Osteoblast (primary cell): ENCODE data around the gene AMMECR1. TPM values are rescaled to one million over a fixed set of nuclear protein-coding genes. Genes with fewer than 3 reads are reported as not detected.

Experiments used
- DNase-seq: peaks from one replicate; pipeline ENCODE4 v3.0.0; 2011; ENCODE audit warnings: low spot score, mixed read lengths; ENCODE audit not compliant: insufficient read length; ENCODE audit errors: missing footprints
- H2AFZ ChIP-seq: 2 replicates; pipeline ENCODE4 v1.6.0; 2011; ENCODE audit warnings: mild to moderate bottlenecking, low read length
- H3K27ac ChIP-seq: 2 replicates; pipeline ENCODE4 v1.5.1; 2011; ENCODE audit warnings: mild to moderate bottlenecking, low read depth, low read length, moderate library complexity
- H3K27me3 ChIP-seq: 2 replicates; pipeline ENCODE4 v1.6.0; 2012; ENCODE audit warnings: mild to moderate bottlenecking, control low read depth, inconsistent platforms, low read length, moderate library complexity; ENCODE audit not compliant: insufficient read depth
- H3K36me3 ChIP-seq: 2 replicates; pipeline ENCODE4 v1.5.1; 2011; ENCODE audit warnings: mild to moderate bottlenecking, low read length, control low read depth, moderate library complexity; ENCODE audit not compliant: insufficient read depth
- H3K4me1 ChIP-seq: 2 replicates; pipeline ENCODE4 v1.5.1; 2011; ENCODE audit warnings: mild to moderate bottlenecking, low read length, control low read depth, moderate library complexity; ENCODE audit not compliant: insufficient read depth
- H3K4me2 ChIP-seq: 2 replicates; pipeline ENCODE4 v1.6.0; 2011; ENCODE audit warnings: mild to moderate bottlenecking, low read length; ENCODE audit not compliant: insufficient read depth
- H3K4me3 ChIP-seq: fragments of 200-600 bp; sonication (generic); 3 replicates; pipeline ENCODE4 v1.5.1; 2012; ENCODE audit warnings: mild to moderate bottlenecking, low read length, inconsistent platforms; ENCODE audit not compliant: insufficient read depth
- H3K79me2 ChIP-seq: 2 replicates; pipeline ENCODE4 v1.6.0; 2012; ENCODE audit warnings: mild to moderate bottlenecking, low read length, control low read depth, inconsistent platforms; ENCODE audit not compliant: insufficient read depth
- H3K9me3 ChIP-seq: 2 replicates; pipeline ENCODE4 v1.5.1; 2011; ENCODE audit warnings: low read depth, low read length, control low read depth
- H4K20me1 ChIP-seq: 2 replicates; pipeline ENCODE4 v1.6.0; 2012; ENCODE audit warnings: mild to moderate bottlenecking, low read length, control low read depth; ENCODE audit not compliant: insufficient read depth
- total RNA-seq: library from RNA; depleted of rRNA; stranded (reverse); fragments of >200 nt; gene quantifications from 2 replicates; pipeline ENCODE4 v1.2.3, GENCODE V29; 2012
- TF ChIP-seq, protein P1 (sequence below): IDR thresholded peaks from 2 replicates; pipeline ENCODE4 v1.5.1; 2011; ENCODE audit warnings: mild to moderate bottlenecking, low read depth, low read length, moderate library complexity; ENCODE audit errors: extremely low read depth

AMMECR1 gene
- total RNA-seq, 1 donor = 14.5 TPM

DNA sequence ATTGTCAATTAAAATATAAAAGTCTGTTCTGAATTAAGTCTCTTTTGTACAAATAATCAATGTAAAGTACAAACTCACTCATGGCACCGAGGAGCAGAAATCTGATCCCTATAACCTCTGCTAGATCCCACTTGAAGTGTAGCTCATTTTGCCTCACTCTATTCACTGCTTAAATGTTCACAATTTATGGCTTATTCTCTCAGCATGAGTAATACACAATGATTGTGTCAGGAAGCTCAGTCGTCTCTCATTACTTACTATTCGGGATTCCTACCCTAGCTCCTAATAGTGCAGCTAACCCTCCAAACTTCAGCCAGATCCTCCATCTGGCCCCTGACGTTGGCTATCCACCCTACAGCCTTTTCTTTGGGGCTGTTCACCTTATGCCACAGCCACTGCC, 4.7 kb upstream of the AMMECR1 start:
- no peaks in the 10 kb centered on the region for H3K36me3 ChIP-seq
- TF ChIP-seq, protein P1, sequence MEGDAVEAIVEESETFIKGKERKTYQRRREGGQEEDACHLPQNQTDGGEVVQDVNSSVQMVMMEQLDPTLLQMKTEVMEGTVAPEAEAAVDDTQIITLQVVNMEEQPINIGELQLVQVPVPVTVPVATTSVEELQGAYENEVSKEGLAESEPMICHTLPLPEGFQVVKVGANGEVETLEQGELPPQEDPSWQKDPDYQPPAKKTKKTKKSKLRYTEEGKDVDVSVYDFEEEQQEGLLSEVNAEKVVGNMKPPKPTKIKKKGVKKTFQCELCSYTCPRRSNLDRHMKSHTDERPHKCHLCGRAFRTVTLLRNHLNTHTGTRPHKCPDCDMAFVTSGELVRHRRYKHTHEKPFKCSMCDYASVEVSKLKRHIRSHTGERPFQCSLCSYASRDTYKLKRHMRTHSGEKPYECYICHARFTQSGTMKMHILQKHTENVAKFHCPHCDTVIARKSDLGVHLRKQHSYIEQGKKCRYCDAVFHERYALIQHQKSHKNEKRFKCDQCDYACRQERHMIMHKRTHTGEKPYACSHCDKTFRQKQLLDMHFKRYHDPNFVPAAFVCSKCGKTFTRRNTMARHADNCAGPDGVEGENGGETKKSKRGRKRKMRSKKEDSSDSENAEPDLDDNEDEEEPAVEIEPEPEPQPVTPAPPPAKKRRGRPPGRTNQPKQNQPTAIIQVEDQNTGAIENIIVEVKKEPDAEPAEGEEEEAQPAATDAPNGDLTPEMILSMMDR = no peak
- H3K9me3 ChIP-seq = no peaks in the 10 kb centered on the region
- peaks cover 3% of the 10 kb centered on the region for H3K27me3 ChIP-seq
- H3K4me2 ChIP-seq = peak overlapping the region; percentile 2
- H3K4me3 ChIP-seq = no peak overlapping the region
- DNase-seq = no peak
- no peak overlapping the region for H3K27ac ChIP-seq
- H3K79me2 ChIP-seq = peaks cover under 1% of the 10 kb centered on the region
- no peaks in the 10 kb centered on the region for H4K20me1 ChIP-seq
- H2AFZ ChIP-seq = no peak overlapping the region
- H3K4me1 ChIP-seq = no peaks in the 10 kb centered on the region

DNA sequence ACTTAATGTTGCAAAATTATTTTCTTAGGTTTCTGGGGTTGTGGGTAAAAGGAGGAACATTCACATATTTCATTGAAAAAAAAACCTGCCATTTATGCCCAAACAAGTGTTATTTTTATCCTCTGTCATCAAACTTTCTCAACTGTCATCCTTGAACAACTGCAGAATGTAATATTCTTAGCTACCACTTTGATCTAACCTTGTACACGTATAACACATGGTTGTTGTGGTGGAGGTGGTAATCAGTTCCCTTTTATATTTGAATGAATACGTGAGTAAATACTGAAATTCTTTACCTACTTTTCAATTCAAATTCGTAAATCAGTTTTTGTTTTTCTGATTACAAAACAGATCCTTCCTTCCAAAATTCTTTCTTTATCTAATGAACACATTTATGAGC, 3.8 kb upstream of the AMMECR1 start:
- no peaks in the 10 kb centered on the region for H3K4me1 ChIP-seq
- H3K4me2 ChIP-seq = no peak overlapping the region
- H3K27me3 ChIP-seq = peaks cover 3% of the 10 kb centered on the region
- no peak overlapping the region for H3K27ac ChIP-seq
- H3K4me3 ChIP-seq = no peak overlapping the region
- no peaks in the 10 kb centered on the region for H4K20me1 ChIP-seq
- peaks cover 10% of the 10 kb centered on the region for H3K79me2 ChIP-seq
- H2AFZ ChIP-seq = no peak overlapping the region
- DNase-seq = no peak
- no peaks in the 10 kb centered on the region for H3K36me3 ChIP-seq
- TF ChIP-seq, protein P1 = no peak
- no peaks in the 10 kb centered on the region for H3K9me3 ChIP-seq

DNA sequence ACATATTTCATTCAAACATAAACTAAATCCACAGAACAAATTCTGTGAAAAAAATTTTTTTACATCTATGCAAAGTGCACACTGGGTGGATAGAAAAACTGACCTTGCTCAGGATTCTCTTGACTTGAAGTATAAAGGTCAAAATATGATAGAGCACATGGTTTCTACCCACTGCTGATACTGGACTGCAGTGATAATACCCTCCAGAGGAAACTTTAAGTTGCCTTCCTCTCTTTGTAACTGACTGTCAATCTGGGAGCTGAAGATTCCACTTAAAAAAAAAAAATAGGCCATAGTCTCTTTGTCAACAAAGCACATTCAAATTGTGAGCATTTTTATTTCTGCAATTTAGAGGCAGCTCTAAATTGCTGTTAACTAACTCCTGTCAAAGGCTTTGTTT, 3.2 kb upstream of the AMMECR1 start:
- DNase-seq = no peak
- Histone ChIP-seq H3K4me1 (no peaks in the 10 kb centered on the region), H3K9me3 (no peaks in the 10 kb centered on the region), H3K27me3 (peaks cover 3% of the 10 kb centered on the region), H3K79me2 (peaks cover 16% of the 10 kb centered on the region), H4K20me1 (no peaks in the 10 kb centered on the region), H3K4me3 (no peak overlapping the region), H3K4me2 (no peak overlapping the region), H2AFZ (no peak overlapping the region), H3K27ac (no peak overlapping the region), H3K36me3 (no peaks in the 10 kb centered on the region)
- TF ChIP-seq, protein P1 = no peak

DNA sequence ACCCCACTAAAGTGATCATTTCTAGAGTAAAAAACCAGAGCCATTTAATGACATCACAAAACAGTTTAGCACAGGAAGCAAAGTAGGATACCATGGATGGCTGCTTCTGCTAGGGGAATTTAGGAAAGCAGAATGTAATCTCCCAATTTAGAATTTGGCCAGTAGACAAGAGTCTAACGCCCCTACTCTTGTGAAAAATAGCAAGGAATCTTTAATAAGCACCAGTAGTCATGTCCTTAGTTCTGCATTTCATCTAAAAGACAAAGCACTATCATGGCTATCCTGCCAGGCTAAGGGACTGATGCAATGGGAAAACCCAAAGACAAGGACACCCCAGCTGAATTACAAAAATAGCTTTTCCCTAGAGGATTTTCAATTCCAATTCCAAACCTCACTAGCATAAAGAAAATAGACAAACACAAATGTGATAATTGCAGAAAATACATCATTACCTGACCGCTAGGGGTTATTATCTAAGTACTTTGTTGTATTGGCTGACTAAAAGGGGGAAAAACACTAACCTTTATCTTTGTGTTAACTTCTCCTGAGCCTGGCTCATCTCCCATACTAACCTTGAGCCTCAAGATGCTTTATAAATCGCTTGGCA, 2.6 kb upstream of the AMMECR1 start:
- Histone ChIP-seq H3K36me3 (no peaks in the 10 kb centered on the region), H3K4me1 (peaks cover 3% of the 10 kb centered on the region), H3K9me3 (no peaks in the 10 kb centered on the region), H3K79me2 (peaks cover 22% of the 10 kb centered on the region), H3K27me3 (peaks cover 3% of the 10 kb centered on the region), H4K20me1 (no peaks in the 10 kb centered on the region), H2AFZ (no peak overlapping the region), H3K4me2 (no peak overlapping the region), H3K4me3 (no peak overlapping the region), H3K27ac (no peak overlapping the region)
- TF ChIP-seq, protein P1 = no peak
- no peak for DNase-seq
